GM12878 (cell line): ENCODE data around the gene ERVV-1. TPM values are rescaled to one million over a fixed set of nuclear protein-coding genes. Genes with fewer than 3 reads are reported as not detected.

Experiments used
- ATAC-seq: fragments of 200-7000 bp; cut with Tn5 transposase; 3 replicates; pipeline ENCODE4 v1.9.1; 2020; ENCODE audit warnings: mild to moderate bottlenecking, moderate library complexity
- BruUV-seq: library from RNA; stranded (reverse); fragments of 400-500 nt; replicated peaks from 2 replicates; lab custom pipeline; 2021; lab: Mats Ljungman, UMichigan
- CTCF ChIA-PET: fragments of 300-600 bp; sonication (Branson Sonifier 250); formaldehyde crosslinking; extraction: SDS; loops from one replicate; lab custom pipeline; 2021; ENCODE audit warnings: inconsistent platforms; lab: Yijun Ruan, JAX
- POLR2A ChIA-PET: fragments of 350-600 bp; formaldehyde crosslinking; extraction: SDS; loops from one replicate; lab custom pipeline; 2021; ENCODE audit warnings: inconsistent platforms; lab: Charles Lee
- RAD21 ChIA-PET: fragments of 300-600 bp; sonication (Branson Sonifier 250); formaldehyde crosslinking; loops from one replicate; lab custom pipeline; 2023; ENCODE audit warnings: antibody characterized with exemption; ENCODE audit not compliant: unreplicated experiment; lab: Charles Lee
- SMC1A ChIA-PET: fragments of 300-600 bp; sonication (Branson Sonifier 250); formaldehyde crosslinking; loops from one replicate; lab custom pipeline; 2023; ENCODE audit not compliant: unreplicated experiment, uncharacterized antibody; lab: Charles Lee
- DNase-seq: peaks from one replicate; pipeline ENCODE4 v3.0.0-alpha.2; 2011; ENCODE audit warnings: low read depth, low spot score
- FAIRE-seq: peaks from 3 replicates; lab custom pipeline; 2011; peaks lifted over from hg19 to GRCh38; lab: Jason Lieb, UNC
- H2AFZ ChIP-seq: 2 replicates; pipeline ENCODE4 v1.6.0; 2011; ENCODE audit warnings: low read depth, low read length, control low read depth; ENCODE audit not compliant: control insufficient read depth
- H3K27ac ChIP-seq: 2 replicates; pipeline ENCODE4 v1.5.1; 2011; ENCODE audit warnings: control low read depth; ENCODE audit not compliant: control insufficient read depth, insufficient read depth
- H3K27me3 ChIP-seq, 2 experiments: replicated peaks in 1 of 2; 2 replicates each; pipeline versions ENCODE4 v1.6.0 to v1.6.1; 2011; ENCODE audit warnings: low read length in 1 of 2; ENCODE audit not compliant: control insufficient read depth in 2 of 2, insufficient read depth in 2 of 2
- H3K36me3 ChIP-seq, 2 experiments: 2 replicates each; pipeline ENCODE4 v1.5.1; 2011; ENCODE audit warnings: low read length in 1 of 2; ENCODE audit not compliant: control insufficient read depth in 2 of 2, insufficient read depth in 2 of 2
- H3K4me1 ChIP-seq: 2 replicates; pipeline ENCODE4 v1.6.1; 2011; ENCODE audit warnings: mild to moderate bottlenecking, low read length, moderate library complexity, mixed read lengths; ENCODE audit not compliant: control insufficient read depth, insufficient read depth
- H3K4me2 ChIP-seq: 2 replicates; pipeline ENCODE4 v1.6.0; 2011; ENCODE audit warnings: control low read depth; ENCODE audit not compliant: control insufficient read depth, insufficient read depth
- H3K4me3 ChIP-seq: fragments of 200-600 bp; sonication (generic); 2 replicates; pipeline ENCODE4 v1.5.1; 2016
- H3K79me2 ChIP-seq: 2 replicates; pipeline ENCODE4 v1.6.0; 2011; ENCODE audit warnings: low read length; ENCODE audit not compliant: control insufficient read depth, insufficient read depth
- H3K9ac ChIP-seq: 2 replicates; pipeline ENCODE4 v1.8.0; 2011; ENCODE audit warnings: low read length, control low read depth, mixed read lengths; ENCODE audit not compliant: control insufficient read depth, insufficient read depth
- H3K9me3 ChIP-seq: replicated peaks from 3 replicates; pipeline ENCODE4 v1.5.1; 2011; ENCODE audit warnings: mild to moderate bottlenecking, low read length; ENCODE audit not compliant: control insufficient read depth, insufficient read depth
- H4K20me1 ChIP-seq: 2 replicates; pipeline ENCODE4 v1.6.0; 2011; ENCODE audit not compliant: control insufficient read depth, insufficient read depth
- BRCA1 ChIP-seq: IDR thresholded peaks from 2 replicates; pipeline ENCODE4 v1.6.1; 2011; ENCODE audit warnings: low read depth, low read length, improper control_type of control experiment
- ELK1 ChIP-seq: IDR thresholded peaks from 2 replicates; pipeline ENCODE4 v1.6.1; 2012; ENCODE audit warnings: low read depth, low read length, improper control_type of control experiment
- FOS ChIP-seq: IDR thresholded peaks from 3 replicates; pipeline ENCODE4 v1.6.1; 2011; ENCODE audit warnings: borderline replicate concordance; ENCODE audit not compliant: insufficient read length; ENCODE audit errors: extremely low read depth
- GATAD2B ChIP-seq: fragments of 450-650 bp; conservative IDR thresholded peaks from 2 replicates; pipeline ENCODE4 v1.6.1; 2017; ENCODE audit warnings: low read depth, mild to moderate bottlenecking, moderate library complexity
- IRF4 ChIP-seq: IDR thresholded peaks from 2 replicates; pipeline ENCODE4 v1.6.1; 2011; ENCODE audit warnings: low read depth, low read length
- KAT2A ChIP-seq: conservative IDR thresholded peaks from 2 replicates; pipeline ENCODE4 v1.6.1; 2011; ENCODE audit warnings: low read depth, low read length; ENCODE audit not compliant: control insufficient read depth
- KLF5 ChIP-seq: fragments of 450-650 bp; IDR thresholded peaks from 2 replicates; pipeline ENCODE4 v1.6.1; 2014; ENCODE audit warnings: mild to moderate bottlenecking; ENCODE audit not compliant: partially characterized antibody
- PML ChIP-seq: IDR thresholded peaks from 2 replicates; pipeline ENCODE4 v1.6.1; 2012; ENCODE audit warnings: low read length, inconsistent platforms
- SMAD1 ChIP-seq: fragments of 450-650 bp; IDR thresholded peaks from 2 replicates; pipeline ENCODE4 v1.6.1; 2018; ENCODE audit warnings: mild to moderate bottlenecking, low read depth; ENCODE audit not compliant: partially characterized antibody
- SMC3 ChIP-seq: IDR thresholded peaks from 2 replicates; pipeline ENCODE4 v1.6.1; 2011; ENCODE audit warnings: low read length, improper control_type of control experiment, borderline replicate concordance
- SREBF2 ChIP-seq: IDR thresholded peaks from 2 replicates; pipeline ENCODE4 v1.6.1; 2012; ENCODE audit warnings: mild to moderate bottlenecking, low read length
- STAT1 ChIP-seq: fragments of 450-650 bp; conservative IDR thresholded peaks from 2 replicates; pipeline ENCODE4 v1.6.1; 2014; ENCODE audit warnings: antibody characterized with exemption, mild to moderate bottlenecking
- TARDBP ChIP-seq: IDR thresholded peaks from 2 replicates; pipeline ENCODE4 v1.6.1; 2016; ENCODE audit warnings: borderline replicate concordance
- ZBTB40 ChIP-seq: fragments of 450-650 bp; IDR thresholded peaks from 2 replicates; pipeline ENCODE4 v1.6.1; 2016; ENCODE audit warnings: mild to moderate bottlenecking, moderate library complexity, borderline replicate concordance
- WGBS: methylation state at CpG from one replicate; pipeline ENCODE4 v1.1.6; 2016; ENCODE audit warnings: low lambda C conversion rate; ENCODE audit not compliant: insufficient replicate concordance, insufficient coverage; ENCODE audit errors: missing lambda C conversion rate; 5-methylcytosine and 5-hydroxymethylcytosine counted together
- in situ Hi-C: fragments of 300-500 bp; cut with MboI; formaldehyde crosslinking; loops from 9 replicates; pipeline ENCODE4 v1.14.3; 2018; ENCODE audit warnings: mixed read lengths
- intact Hi-C: fragments of 100-400 bp; cut with micrococcal nuclease; formaldehyde crosslinking; loops from one replicate; pipeline ENCODE4 v1.14.2; 2022; ENCODE audit not compliant: unreplicated experiment
- polyA plus RNA-seq, 11 experiments: library from polyadenylated mRNA; depleted of rRNA in 4 of 11; unstranded in 6 of 11; stranded (reverse) in 5 of 11; fragments of >200 nt; fragmentation: Nextera tagmentation in 4 of 11; fragmentation: Illumina TruSeq in 1 of 11; extraction: Ambion mirVana in 4 of 11; extraction: Trizol in 1 of 11; gene quantifications; 1 replicate in 1 of 11; 2 replicates in 10 of 11; pipeline versions ENCODE4 v1.2.1 to v1.2.3, GENCODE V29; 2011 to 2016; ENCODE audit warnings: inconsistent platforms in 2 of 11, missing spikeins in 2 of 11, low read depth in 1 of 11
- total RNA-seq, 4 experiments: library from RNA; depleted of rRNA in 3 of 4; stranded (reverse); fragments of >200 nt in 3 of 4; fragmentation: Illumina TruSeq in 1 of 4; extraction: Trizol in 1 of 4; gene quantifications; 2 replicates each; pipeline versions ENCODE4 v1.2.1 to v1.2.3, GENCODE V29; 2013 to 2021
- TF ChIP-seq, protein P1 (sequence below): fragments of 450-650 bp; IDR thresholded peaks from 2 replicates; pipeline ENCODE4 v1.6.1; 2018; ENCODE audit warnings: borderline replicate concordance, mild to moderate bottlenecking; ENCODE audit not compliant: partially characterized antibody
- TF ChIP-seq, protein P2 (sequence below): fragments of 150-350 bp; IDR thresholded peaks from 2 replicates; pipeline ENCODE4 v1.6.1; 2014; ENCODE audit warnings: mild to moderate bottlenecking, low read depth, low read length

Gene ERVV-1
- total and polyA plus RNA-seq, 10 of the 15 experiments (the other 5 are each of a cell fraction or from before 2014, with no cell fraction given): 0.05 TPM; not detected in 9

DNA sequence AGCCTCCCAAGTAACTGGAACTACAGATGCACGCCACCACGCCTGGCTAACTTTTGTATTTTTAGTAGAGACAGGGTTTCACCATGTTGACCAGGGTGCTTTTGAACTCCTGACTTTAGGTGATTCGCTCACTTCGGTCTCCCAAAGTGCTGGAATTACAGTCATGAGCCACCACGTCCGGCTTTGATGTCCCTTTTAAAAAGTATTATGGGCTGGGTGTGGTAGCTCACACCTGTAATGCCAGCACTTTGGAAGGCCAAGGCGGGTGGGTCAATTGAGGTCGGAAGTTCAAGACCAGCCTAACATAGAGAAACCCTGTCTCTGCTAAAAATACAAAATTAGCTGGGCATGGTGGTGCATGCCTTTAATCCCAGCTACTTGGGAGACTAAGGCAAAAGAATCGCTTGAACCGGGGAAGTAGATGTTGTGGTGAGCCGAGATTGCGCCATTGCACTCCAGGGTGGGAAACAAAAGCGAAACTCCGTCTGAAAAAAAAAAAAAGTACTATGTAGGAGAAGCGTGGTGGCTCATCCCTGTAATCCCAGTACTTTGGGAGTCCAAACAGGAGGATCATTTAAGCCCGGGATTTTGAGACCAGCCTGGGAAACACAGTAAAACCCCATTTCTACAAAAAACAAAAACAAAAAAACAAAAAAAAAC lies 22.8 kb upstream of the ERVV-1 start:
- no peaks in the 10 kb centered on the region for H3K36me3 ChIP-seq
- no peak overlapping the region for H2AFZ ChIP-seq
- no TSS peak for BruUV-seq
- in situ Hi-C loops: no loop called here
- DNase-seq (no peak), FAIRE-seq (no peak), ATAC-seq (no peak)
- H3K4me3 ChIP-seq: no peak overlapping the region
- H3K4me1 ChIP-seq: no peaks in the 10 kb centered on the region
- TF ChIP-seq PML (no peak), FOS (no peak), TARDBP (no peak), STAT1 (no peak), SMAD1 (no peak), BRCA1 (no peak), GATAD2B (no peak), SMC3 (no peak), KAT2A (no peak), IRF4 (no peak), SREBF2 (no peak), KLF5 (no peak), ELK1 (no peak), ZBTB40 (no peak)
- TF ChIP-seq, protein P1, sequence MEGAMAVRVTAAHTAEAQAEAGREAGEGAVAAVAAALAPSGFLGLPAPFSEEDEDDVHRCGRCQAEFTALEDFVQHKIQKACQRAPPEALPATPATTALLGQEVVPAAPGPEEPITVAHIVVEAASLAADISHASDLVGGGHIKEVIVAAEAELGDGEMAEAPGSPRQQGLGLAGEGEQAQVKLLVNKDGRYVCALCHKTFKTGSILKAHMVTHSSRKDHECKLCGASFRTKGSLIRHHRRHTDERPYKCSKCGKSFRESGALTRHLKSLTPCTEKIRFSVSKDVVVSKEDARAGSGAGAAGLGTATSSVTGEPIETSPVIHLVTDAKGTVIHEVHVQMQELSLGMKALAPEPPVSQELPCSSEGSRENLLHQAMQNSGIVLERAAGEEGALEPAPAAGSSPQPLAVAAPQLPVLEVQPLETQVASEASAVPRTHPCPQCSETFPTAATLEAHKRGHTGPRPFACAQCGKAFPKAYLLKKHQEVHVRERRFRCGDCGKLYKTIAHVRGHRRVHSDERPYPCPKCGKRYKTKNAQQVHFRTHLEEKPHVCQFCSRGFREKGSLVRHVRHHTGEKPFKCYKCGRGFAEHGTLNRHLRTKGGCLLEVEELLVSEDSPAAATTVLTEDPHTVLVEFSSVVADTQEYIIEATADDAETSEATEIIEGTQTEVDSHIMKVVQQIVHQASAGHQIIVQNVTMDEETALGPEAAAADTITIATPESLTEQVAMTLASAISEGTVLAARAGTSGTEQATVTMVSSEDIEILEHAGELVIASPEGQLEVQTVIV: no peak
- TF ChIP-seq, protein P2, sequence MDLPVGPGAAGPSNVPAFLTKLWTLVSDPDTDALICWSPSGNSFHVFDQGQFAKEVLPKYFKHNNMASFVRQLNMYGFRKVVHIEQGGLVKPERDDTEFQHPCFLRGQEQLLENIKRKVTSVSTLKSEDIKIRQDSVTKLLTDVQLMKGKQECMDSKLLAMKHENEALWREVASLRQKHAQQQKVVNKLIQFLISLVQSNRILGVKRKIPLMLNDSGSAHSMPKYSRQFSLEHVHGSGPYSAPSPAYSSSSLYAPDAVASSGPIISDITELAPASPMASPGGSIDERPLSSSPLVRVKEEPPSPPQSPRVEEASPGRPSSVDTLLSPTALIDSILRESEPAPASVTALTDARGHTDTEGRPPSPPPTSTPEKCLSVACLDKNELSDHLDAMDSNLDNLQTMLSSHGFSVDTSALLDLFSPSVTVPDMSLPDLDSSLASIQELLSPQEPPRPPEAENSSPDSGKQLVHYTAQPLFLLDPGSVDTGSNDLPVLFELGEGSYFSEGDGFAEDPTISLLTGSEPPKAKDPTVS: no peak
- H3K27ac ChIP-seq: no peak overlapping the region
- RAD21 ChIA-PET: no interaction called here
- CTCF ChIA-PET: no interaction called here
- H3K4me2 ChIP-seq: no peak overlapping the region
- no peaks in the 10 kb centered on the region for H3K79me2 ChIP-seq
- WGBS: 74% methylated on average over 16 of the region's 16 CpGs
- intact Hi-C loops: no loop called here
- H3K9me3 ChIP-seq: peaks cover 2% of the 10 kb centered on the region; the same call in 1 of the 3 replicates
- H3K9ac ChIP-seq: no peak overlapping the region
- H4K20me1 ChIP-seq: no peaks in the 10 kb centered on the region
- POLR2A ChIA-PET: no interaction called here
- SMC1A ChIA-PET: no interaction called here
- H3K27me3 ChIP-seq: no peaks in the 10 kb centered on the region
